SK-N-SH (cell line): ENCODE measurements around the gene SYNPR.

Source experiments
- GABPA ChIP-seq: IDR thresholded peaks from 2 replicates; pipeline ENCODE4 v1.4.0; 2012; ENCODE audit warnings: low read depth, mild to moderate bottlenecking
- RAD21 ChIP-seq: IDR thresholded peaks from 2 replicates; pipeline ENCODE4 v1.6.1; 2012; ENCODE audit warnings: mild to moderate bottlenecking, low read length
- REST ChIP-seq: IDR thresholded peaks from 2 replicates; pipeline ENCODE4 v1.6.1; 2012; ENCODE audit warnings: mild to moderate bottlenecking, low read depth, low read length, moderate library complexity

DNA sequence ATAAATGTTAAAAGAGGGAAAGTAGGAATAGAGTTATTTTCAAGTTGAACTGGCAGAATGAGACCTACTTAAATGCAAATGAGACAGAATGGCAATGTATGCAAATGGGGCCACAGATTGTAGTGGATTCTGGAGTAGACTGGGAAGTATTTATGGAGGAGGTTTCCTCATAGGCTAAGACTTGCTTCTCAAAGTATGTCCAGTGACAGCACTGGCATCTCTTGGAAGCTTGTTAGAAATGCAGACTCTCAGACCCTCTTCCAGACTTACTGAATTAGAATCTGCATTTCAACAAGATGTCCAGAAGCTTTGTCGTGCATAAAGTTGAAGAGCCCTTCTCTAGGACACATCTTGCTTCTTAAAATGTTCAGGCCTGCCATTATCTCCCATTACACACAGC is 306.6 kb downstream of the SYNPR start:
- TF ChIP-seq REST = no peak
- no peak for TF ChIP-seq RAD21
- TF ChIP-seq GABPA = no peak
